ENCODE data around the gene RNPS1.
A peak's percentile ranks its signal among the peaks of the same experiment; 100 is the strongest.
"Not testable (repeated sequence)": the region's sequence is repeated elsewhere in the genome, so short reads cannot be mapped to it uniquely, and the experiment has no call there.

Gene RNPS1

GRCh38 chr16:2282866-2283555 is 15.1 kb upstream of the RNPS1 start:
- DNase-seq (ENCODE audit: low spot score), result no peak

DNA sequence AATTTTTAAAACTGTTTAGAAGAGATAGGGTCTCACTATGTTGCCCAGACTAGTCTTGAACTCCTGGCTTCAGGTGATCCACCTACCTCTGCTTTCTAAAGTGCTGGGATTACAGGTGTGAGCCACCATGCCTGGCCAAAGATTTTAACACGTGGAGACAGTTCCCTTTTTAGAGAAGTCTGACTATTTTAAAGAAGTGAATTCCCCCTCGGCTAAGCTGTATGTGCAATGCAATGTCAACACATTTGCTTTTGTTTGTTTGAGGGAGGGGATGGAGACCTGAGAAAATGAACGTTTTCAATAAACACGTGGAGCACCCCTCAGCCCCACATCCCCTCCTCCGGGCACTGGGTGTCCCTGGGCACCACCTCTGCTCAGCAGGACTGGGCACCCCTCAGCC is 14.3 kb upstream of the RNPS1 start:
- DNase-seq (ENCODE audit: low spot score), result no peak

- no peak for DNase-seq (ENCODE audit: low spot score)
These were observed 13.1 kb upstream of the RNPS1 start for GRCh38 chr16:2280981-2281542.

DNA sequence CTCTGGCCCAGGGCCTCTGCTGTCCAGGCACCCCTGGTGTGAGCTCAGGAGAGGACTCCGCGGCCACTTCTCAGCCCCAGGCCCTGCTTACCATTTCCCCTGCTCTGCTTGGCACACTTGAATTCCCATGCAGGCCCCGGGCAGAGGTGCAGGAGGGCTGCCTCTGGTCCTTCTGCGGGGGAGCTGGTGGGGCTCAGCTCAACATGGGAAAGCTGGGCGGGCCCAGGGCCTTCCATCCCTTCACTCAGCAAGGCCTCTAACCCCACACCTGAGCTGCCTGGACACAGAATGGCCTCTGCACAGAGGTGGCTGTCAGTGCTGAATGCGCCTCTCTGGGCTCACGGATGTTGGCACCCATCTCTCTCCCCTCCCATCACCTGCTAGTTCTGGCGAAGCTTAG is 12.5 kb upstream of the RNPS1 start:
- DNase-seq (ENCODE audit: low spot score), result no peak

DNA sequence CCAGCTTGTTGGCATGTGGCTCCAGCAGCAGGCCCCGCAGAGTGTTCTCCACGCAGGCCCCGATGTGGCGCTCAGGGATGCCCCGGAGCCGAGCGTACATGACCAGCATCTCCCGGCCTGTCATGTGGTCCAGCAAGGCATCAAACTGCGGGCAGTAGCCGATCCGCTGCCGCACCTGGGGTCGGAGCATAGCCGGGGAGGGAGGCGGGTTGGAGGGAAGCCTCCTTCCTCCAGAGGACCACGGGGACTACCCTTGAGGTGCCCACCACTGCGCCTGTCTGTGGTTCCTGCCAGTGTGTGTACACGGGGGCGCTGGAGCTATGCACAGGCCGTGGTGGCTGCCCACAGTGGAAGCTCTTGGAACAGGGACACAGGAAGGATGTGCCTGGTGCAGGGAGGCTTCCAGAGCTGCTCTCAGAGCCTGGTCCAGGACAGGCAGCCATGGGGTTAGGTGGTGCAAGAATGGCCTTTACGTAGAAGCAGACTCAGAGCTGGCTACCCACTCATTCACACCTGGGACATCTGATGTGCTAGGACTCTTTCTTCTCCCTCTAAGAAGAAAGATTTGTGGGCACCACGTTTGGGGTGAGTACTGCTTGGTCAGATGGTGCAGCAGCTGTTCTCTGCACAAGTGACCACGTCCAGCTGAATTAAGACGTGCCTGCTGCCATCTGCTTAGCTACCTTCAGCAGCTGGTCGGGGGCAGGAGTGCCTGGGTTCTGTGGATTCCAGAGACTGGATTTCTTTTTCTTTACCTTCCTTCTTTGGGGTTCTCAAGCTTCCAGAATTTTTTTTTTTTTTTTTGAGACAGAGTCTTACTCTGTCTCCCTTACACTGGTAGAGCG is 11.3 kb upstream of the RNPS1 start:
- no peak for DNase-seq (ENCODE audit: low spot score)

- no peak for DNase-seq (ENCODE audit: low spot score)
These were observed 10.3 kb upstream of the RNPS1 start for GRCh38 chr16:2278272-2278608.

- DNase-seq (ENCODE audit: low spot score), result no peak
These were observed 9.7 kb upstream of the RNPS1 start for GRCh38 chr16:2277466-2278271.

DNA sequence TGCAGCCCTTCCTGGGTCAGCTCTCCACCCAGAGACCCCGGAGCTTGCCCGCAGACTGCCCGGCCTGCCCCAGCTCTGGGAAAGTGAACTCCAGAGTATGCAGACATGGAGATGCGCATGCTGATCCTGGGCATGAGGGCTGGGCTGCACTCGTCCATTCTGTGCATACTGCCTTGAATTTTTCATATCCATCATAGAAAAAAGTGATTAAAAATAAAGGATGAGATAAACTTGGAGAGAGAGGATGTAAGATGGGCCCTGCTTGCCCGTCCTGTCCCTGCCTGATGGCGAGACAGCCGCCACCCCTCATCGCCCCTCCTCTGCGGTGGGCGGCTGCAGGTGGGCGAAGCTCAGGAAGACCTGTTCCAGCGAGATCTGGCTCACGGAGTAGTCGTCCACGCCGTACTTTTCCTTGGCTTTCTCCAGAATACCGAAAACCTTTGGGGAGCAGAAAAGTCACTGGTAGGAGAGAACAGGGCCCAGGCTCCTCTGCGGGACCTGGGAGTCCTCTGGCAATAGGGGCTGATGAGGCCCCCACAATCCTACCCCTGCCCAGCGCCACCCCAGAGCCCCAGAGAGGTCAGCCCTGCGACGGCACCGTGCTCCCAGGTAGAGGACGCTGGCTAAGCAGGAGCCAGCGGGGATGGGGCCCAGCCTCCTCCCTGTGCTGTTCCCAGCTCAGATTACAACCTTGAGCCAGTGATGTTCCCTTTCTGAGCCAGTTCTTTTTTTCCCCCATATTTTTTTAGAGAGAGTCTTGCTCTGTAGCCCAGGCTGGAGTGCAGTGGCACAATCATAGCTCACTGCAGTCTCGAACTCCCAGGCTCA is 8.7 kb upstream of the RNPS1 start:
- no peak for DNase-seq (ENCODE audit: low spot score)

DNA sequence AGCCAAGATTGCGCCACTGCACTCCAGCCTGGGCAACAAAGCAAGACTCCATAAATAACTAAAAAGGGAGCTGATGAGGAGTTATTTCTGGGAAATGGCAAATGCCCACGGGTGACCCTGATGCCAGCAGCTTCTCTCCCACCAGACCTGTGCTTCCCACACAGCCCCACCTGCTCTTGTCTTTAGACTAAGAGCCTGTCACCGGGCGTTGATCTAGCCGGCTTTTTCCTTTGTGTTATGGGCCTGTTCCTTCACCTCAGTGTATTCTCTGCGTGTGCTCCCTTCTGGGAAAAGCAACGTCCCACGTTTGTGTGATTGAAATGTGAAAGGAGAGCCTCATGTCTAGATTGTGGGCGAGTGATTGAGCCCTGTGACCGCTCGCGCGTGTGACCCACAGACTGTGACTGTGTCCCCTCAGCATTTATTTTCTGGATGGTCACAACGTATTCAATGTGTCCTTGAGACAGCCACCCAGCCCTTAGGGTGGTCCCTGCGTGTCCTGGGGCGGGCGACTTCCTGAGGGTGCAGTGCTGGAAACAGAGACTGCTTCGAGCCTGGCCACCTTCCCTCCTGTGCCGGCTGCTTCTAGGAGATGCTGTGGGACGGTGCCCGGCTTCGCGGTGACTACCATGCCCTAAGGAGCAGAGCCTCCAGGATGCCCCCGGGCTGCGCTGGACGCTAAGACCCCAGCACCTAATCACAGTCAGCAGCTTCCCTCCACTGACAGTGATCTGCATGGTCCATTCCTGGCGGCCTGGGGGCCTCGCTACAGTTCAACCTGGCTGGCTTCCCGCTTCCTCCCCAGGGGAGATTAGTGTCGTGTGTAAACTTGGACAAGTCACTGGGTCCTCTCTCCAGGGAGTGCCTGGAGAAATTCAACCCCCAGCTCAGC is 7.8 kb upstream of the RNPS1 start:
- no peak for DNase-seq (ENCODE audit: low spot score)

- no peak for DNase-seq (ENCODE audit: low spot score)
These were observed 6.0 kb upstream of the RNPS1 start for GRCh38 chr16:2273931-2274330.

- DNase-seq (ENCODE audit: low spot score), result no peak
These were observed 5.6 kb upstream of the RNPS1 start for GRCh38 chr16:2273484-2273883.

DNA sequence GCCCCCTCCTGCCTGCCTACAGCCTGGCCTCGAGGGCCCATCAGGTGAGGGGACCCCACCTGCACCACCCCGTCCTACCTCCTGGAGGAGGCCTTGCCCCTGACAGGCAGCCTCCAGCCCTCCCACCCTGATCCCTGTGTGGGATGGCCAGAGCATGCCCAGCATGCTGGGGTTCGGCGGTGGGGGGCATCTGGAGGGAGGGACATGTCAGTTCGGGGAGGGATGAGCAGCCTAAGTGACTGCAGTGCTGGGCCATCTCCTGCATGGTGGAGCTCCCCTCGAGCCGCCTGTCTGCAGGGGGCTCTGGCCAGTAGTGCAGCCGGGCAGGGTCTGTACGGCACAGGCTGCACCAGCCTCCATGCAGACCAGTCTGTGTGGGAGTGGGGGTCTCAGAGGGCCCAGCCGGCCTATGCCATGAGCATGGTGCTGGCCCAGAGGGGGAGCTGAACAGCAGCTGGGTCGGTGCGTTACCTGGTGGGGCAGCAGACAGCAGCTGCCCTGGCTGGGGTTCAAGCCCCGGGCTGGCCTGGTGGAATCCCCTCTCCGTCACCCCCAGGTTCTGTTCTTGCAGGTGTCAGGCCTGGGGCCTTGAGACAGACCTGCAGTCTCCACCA is 4.0 kb upstream of the RNPS1 start:
- DNase-seq (ENCODE audit: low spot score), result no peak

GRCh38 chr16:2270588-2271470 is 2.9 kb upstream of the RNPS1 start:
- no peak for DNase-seq (ENCODE audit: low spot score)

DNA sequence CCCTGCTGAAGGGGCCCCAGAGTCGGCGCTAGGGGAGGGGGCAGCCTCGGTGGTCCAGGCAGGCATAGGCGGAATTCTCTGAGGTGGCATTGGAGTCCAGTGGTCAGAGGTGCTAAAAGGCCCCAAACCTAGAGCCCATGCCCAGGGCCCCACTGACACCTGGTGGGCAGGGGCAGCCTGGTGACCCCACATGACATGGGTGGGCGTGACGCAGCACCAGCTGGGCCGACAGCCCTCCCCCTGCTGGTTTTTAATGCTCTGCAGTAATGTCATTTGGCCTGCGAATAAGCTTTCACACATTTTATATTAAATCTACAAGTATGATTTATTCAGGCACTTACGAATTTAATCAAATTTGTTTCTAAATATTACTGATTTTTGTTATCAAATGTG is 2.1 kb upstream of the RNPS1 start:
- DNase-seq (ENCODE audit: low spot score), result no peak

- DNase-seq (ENCODE audit: low spot score), result not testable (repeated sequence)
These were observed 417 bp downstream of the RNPS1 start for GRCh38 chr16:2267505-2267912.

DNA sequence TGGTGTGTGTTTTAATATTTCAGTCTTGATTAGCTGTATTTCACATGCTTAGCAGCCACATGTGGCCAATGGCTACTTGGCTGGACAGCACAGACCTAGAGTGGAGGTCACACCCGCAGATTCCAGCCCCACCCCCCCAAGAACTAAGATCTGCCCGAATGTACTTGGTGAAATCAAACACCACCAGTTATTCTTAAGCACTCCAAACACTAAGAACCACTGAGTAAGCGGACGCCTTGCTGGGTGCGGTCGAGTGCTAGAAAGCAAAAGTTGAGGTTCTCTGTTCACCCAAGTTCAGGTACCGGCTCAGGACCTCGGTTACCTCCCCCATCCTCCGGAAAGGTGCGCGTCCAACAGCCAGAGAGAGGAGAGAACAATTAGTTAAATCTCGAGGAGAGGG is 1.0 kb downstream of the RNPS1 start:
- peak; percentile 22 for DNase-seq (ENCODE audit: low spot score)

GRCh38 chr16:2263026-2263425 is 4.9 kb downstream of the RNPS1 start:
- not testable (repeated sequence) for DNase-seq (ENCODE audit: low spot score)

DNA sequence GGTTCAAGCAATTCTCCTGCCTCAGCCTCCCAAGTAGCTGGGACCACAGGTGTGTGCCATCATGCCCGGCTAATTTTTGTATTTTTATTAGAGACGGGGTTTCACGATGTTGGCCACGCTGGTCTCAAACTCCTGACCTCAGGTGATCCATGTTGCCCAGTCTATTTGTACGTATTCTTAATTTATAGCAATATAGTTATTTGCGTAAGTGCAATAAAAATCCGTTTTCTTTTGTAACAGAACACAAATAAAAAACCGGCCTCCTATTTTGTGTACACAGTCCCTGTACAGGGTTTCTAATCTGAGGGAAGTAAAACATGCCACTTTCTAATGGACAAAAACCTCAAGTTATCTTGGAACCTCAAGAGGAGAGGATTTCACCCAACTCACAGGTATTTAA is 7.7 kb downstream of the RNPS1 start:
- DNase-seq (ENCODE audit: low spot score), result no peak

DNA sequence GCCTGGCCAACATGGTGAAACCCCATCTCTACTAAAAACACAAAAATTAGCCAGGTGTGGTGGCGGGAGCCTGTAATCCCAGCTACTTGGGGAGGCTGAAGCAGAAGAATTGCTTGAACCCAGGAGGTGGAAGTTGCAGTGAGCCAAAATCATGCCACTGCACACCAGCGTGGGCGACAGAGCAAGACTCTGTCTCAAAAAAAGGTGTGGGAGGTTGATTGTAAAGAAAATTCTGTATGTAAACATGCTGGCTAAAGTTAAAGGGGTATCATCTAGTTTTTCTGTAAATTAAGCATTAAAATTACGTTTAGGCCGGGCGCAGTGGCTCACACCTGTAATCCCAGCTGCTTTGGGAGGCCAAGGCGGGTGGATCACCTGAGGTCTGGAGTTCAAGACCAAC is 9.4 kb downstream of the RNPS1 start:
- not testable (repeated sequence) for DNase-seq (ENCODE audit: low spot score)

Data from CD4-positive, alpha-beta T cell treated with Interleukin-2 at 100 ng/mL for 4 hours (primary cell).